B cell (primary cell): ENCODE measurements around the gene AMDHD2. TPM values are rescaled to one million over a fixed set of nuclear protein-coding genes. Genes with fewer than 3 reads are reported as not detected.
A peak's percentile ranks its signal among the peaks of the same experiment; 100 is the strongest.
"Not testable (repeated sequence)": the region's sequence is repeated elsewhere in the genome, so short reads cannot be mapped to it uniquely, and the experiment has no call there.

Experiments used
- ATAC-seq: fragments of 200-7000 bp; cut with Tn5 transposase; one replicate; pipeline ENCODE4 v1.10.0; 2021; ENCODE audit warnings: low read depth, mild to moderate bottlenecking, moderate number of reproducible peaks, moderate library complexity
- CTCF ChIA-PET: fragments of 350-600 bp; sonication (Branson Sonifier 250); formaldehyde crosslinking; loops from one replicate; lab custom pipeline; 2021; ENCODE audit warnings: antibody characterized with exemption, inconsistent platforms; lab: Charles Lee
- POLR2A ChIA-PET: fragments of 350-600 bp; sonication (Branson Sonifier 250); formaldehyde crosslinking; loops from one replicate; lab custom pipeline; 2021; ENCODE audit warnings: antibody characterized with exemption; lab: Charles Lee
- DNase-seq: peaks from one replicate; pipeline ENCODE4 v3.0.0; 2013
- H2AFZ ChIP-seq: 2 replicates; pipeline ENCODE4 v1.6.1; 2012; ENCODE audit warnings: mild to moderate bottlenecking, low read depth, low read length; ENCODE audit not compliant: insufficient read depth, poor library complexity, severe bottlenecking
- H3K27ac ChIP-seq, 2 donors: 1 replicate in 1 of 2; 2 replicates in 1 of 2; pipeline ENCODE4 v1.5.1; 2012 to 2013; ENCODE audit warnings: low read length in 2 of 2, mild to moderate bottlenecking in 2 of 2, moderate library complexity in 1 of 2
- H3K27me3 ChIP-seq, 4 experiments: fragments of 200-600 bp in 1 of 4; sonication (generic) in 1 of 4; replicated peaks in 1 of 4; 1 replicate in 2 of 4; 2 replicates in 2 of 4; pipeline versions ENCODE4 v1.6.1 to v1.7.0; 2013 to 2016; ENCODE audit warnings: low read length in 3 of 4, mild to moderate bottlenecking in 2 of 4, mixed read lengths in 1 of 4, moderate library complexity in 1 of 4; ENCODE audit not compliant: insufficient read depth in 4 of 4, control insufficient read depth in 3 of 4; ENCODE audit errors: control extremely low read depth in 1 of 4
- H3K36me3 ChIP-seq, 2 experiments: replicated peaks in 1 of 2; 1 replicate in 1 of 2; 2 replicates in 1 of 2; pipeline versions ENCODE4 v1.6.1 to v1.7.1; 2013; ENCODE audit warnings: low read length in 1 of 2; ENCODE audit not compliant: insufficient read depth in 2 of 2, control insufficient read depth in 1 of 2; ENCODE audit errors: control extremely low read depth in 1 of 2, extremely low read depth in 1 of 2
- H3K4me1 ChIP-seq, 2 donors: fragments of 200-600 bp in 1 of 2; sonication (generic) in 1 of 2; 1 replicate in 1 of 2; 2 replicates in 1 of 2; pipeline versions ENCODE4 v1.5.1 to v1.6.1; 2013 to 2017; ENCODE audit warnings: low read length in 2 of 2; ENCODE audit not compliant: control insufficient read depth in 2 of 2, insufficient read depth in 2 of 2
- H3K4me2 ChIP-seq: replicated peaks from 2 replicates; pipeline ENCODE3; 2012; ENCODE audit warnings: mild to moderate bottlenecking, low read depth, low read length; ENCODE audit not compliant: poor library complexity, severe bottlenecking
- H3K4me3 ChIP-seq, 5 experiments: fragments of 200-600 bp in 1 of 5; sonication (generic) in 1 of 5; 1 replicate in 3 of 5; 2 replicates in 2 of 5; pipeline versions ENCODE4 v1.5.1 to v1.7.0; 2011 to 2016; ENCODE audit warnings: low read length in 4 of 5, mild to moderate bottlenecking in 4 of 5, low read depth in 2 of 5, control low read depth in 1 of 5, moderate library complexity in 1 of 5; ENCODE audit not compliant: insufficient read depth in 1 of 5; ENCODE audit errors: control extremely low read depth in 1 of 5, extremely low read depth in 1 of 5
- H3K79me2 ChIP-seq: fragments of 200-600 bp; sonication (generic); one replicate; pipeline ENCODE4 v1.6.0; 2016; ENCODE audit warnings: low read length; ENCODE audit not compliant: control insufficient read depth, insufficient read depth
- H3K9ac ChIP-seq: fragments of 200-600 bp; sonication (generic); 2 replicates; pipeline ENCODE4 v1.6.1; 2017; ENCODE audit warnings: mild to moderate bottlenecking, low read length, moderate library complexity
- H3K9me3 ChIP-seq, 3 donors: one replicate each; pipeline versions ENCODE4 v1.6.1 to v1.7.1; 2013; ENCODE audit warnings: low read length in 2 of 3; ENCODE audit not compliant: control insufficient read depth in 2 of 3, insufficient read depth in 1 of 3; ENCODE audit errors: control extremely low read depth in 1 of 3
- H4K20me1 ChIP-seq: 2 replicates; pipeline ENCODE4 v1.6.0; 2012; ENCODE audit warnings: mild to moderate bottlenecking, low read length; ENCODE audit not compliant: insufficient read depth, control insufficient read depth, poor library complexity, severe bottlenecking
- H3K27ac Mint-ChIP-seq: one replicate; pipeline ENCODE4 v1.8.0; 2021; ENCODE audit warnings: mixed read lengths
- H3K27me3 Mint-ChIP-seq: one replicate; pipeline ENCODE4 v1.8.0; 2021; ENCODE audit warnings: mixed read lengths
- H3K4me1 Mint-ChIP-seq: one replicate; pipeline ENCODE4 v1.8.0; 2021; ENCODE audit warnings: mixed read lengths
- H3K4me3 Mint-ChIP-seq: one replicate; pipeline ENCODE4 v1.8.0; 2021; ENCODE audit warnings: mixed read lengths
- H3K9me3 Mint-ChIP-seq: one replicate; pipeline ENCODE4 v1.8.0; 2022; ENCODE audit warnings: mixed read lengths; ENCODE audit not compliant: insufficient read depth
- CTCF ChIP-seq: fragments of 200-600 bp; IDR thresholded peaks from one replicate; pipeline ENCODE4 v1.8.0; 2022; ENCODE audit warnings: antibody characterized with exemption, mild to moderate bottlenecking
- EZH2 ChIP-seq: IDR thresholded peaks from 2 replicates; pipeline ENCODE4 v1.6.1; 2012; ENCODE audit warnings: borderline replicate concordance, low read depth, mild to moderate bottlenecking, moderate library complexity, low read length; ENCODE audit not compliant: insufficient read depth, poor library complexity, severe bottlenecking
- WGBS: methylation state at CpG from one replicate; pipeline ENCODE4 v1.1.5; 2013; ENCODE audit warnings: missing lambda C conversion rate; ENCODE audit not compliant: insufficient coverage; 5-methylcytosine and 5-hydroxymethylcytosine counted together
- intact Hi-C: fragments of 100-400 bp; cut with micrococcal nuclease; formaldehyde crosslinking; loops from one replicate; pipeline ENCODE4 v1.10.0; 2022
- polyA plus RNA-seq: library from polyadenylated mRNA; depleted of rRNA; stranded (reverse); fragments of >200 nt; gene quantifications from 2 replicates; pipeline ENCODE4 v1.2.3, GENCODE V29; 2012
- total RNA-seq, 2 donors: library from RNA; stranded (reverse); fragments of 120-200 nt in 1 of 2; gene quantifications; 1 replicate in 1 of 2; 2 replicates in 1 of 2; pipeline versions ENCODE4 v1.2.3 to v1.2.4, GENCODE V29; 2013 to 2022

The AMDHD2 gene
- total and polyA plus RNA-seq, 2 donors (not counting 1 experiment from before 2014, with no cell fraction given): 133 to 209 TPM

GRCh38 chr16:2532494-2533141, 12.4 kb downstream of the AMDHD2 start:
- DNase-seq: peak; percentile 88
- Histone ChIP-seq H2AFZ (peak overlapping the region; percentile 31), H3K27ac (peak overlapping the region; percentile 96 to 100)

GRCh38 chr16:2533142-2533755, 13.1 kb downstream of the AMDHD2 start:
- H3K9me3 ChIP-seq, H3K9me3 Mint-ChIP-seq, ATAC-seq, DNase-seq, intact Hi-C loops, H3K27me3 Mint-ChIP-seq, H3K27me3 ChIP-seq, H4K20me1 ChIP-seq: not testable (repeated sequence)
- peaks cover 10 to 31% of the 10 kb centered on the region in 2 donors for H3K4me1 ChIP-seq
- H3K36me3 ChIP-seq: peaks cover 0 to 17% of the 10 kb centered on the region in 2 experiments
- H2AFZ ChIP-seq: peak overlapping the region; percentile 31
- ChIA-PET POLR2A (interaction anchor here (0.6 to 3.4 kb wide), 8 partner anchors 12 to 434 kb away, joined by 3 to 66 read pairs (median 8); partner anchors contain the start of genes AMDHD2, ATP6V0C and TRAF7), CTCF (interaction anchor here (0.9 to 2.0 kb wide), 5 partner anchors 11 to 378 kb away, joined by 3 to 11 read pairs (median 6); partner anchors contain the start of genes AMDHD2 and TRAF7)
- peak overlapping the region; percentile 58 to 93 (median 84) for H3K4me3 ChIP-seq
- H3K4me1 Mint-ChIP-seq: peaks cover 23% of the 10 kb centered on the region
- peak overlapping the region; percentile 97 for H3K27ac Mint-ChIP-seq
- H3K79me2 ChIP-seq: peaks cover 22% of the 10 kb centered on the region
- H3K27ac ChIP-seq: peak overlapping the region; percentile 96 to 100
- peak overlapping the region; percentile 81 for H3K9ac ChIP-seq
- WGBS: 48% methylated on average over 6 of the region's 16 CpGs
- peak overlapping the region; percentile 94 for H3K4me3 Mint-ChIP-seq
- peak overlapping the region; percentile 98 for H3K4me2 ChIP-seq

More at GRCh38 chr16:2532494-2533141, 12.4 kb downstream of the AMDHD2 start:
- peak overlapping the region; percentile 97 for H3K27ac Mint-ChIP-seq
- intact Hi-C loops: loop anchor here (1.0 kb wide), 2 partner anchors 12 to 19 kb away; partner anchors contain the start of genes AMDHD2 and ATP6V0C
- peak overlapping the region; percentile 94 for H3K4me3 Mint-ChIP-seq
- Histone ChIP-seq H3K4me1 (peaks cover 10 to 31% of the 10 kb centered on the region in 2 donors), H3K9ac (peak overlapping the region; percentile 81), H3K9me3 (no peaks in the 10 kb centered on the region), H3K79me2 (peaks cover 28% of the 10 kb centered on the region), H4K20me1 (peaks cover 7% of the 10 kb centered on the region), H3K4me2 (peak overlapping the region; percentile 98), H3K4me3 (peak overlapping the region; percentile 58 to 93 (median 84)), H3K27me3 (no peaks in the 10 kb centered on the region), H3K36me3 (peaks cover 0 to 22% of the 10 kb centered on the region in 2 experiments)
- 0% methylated on average over 30 of the region's 37 CpGs for WGBS
- H3K9me3 Mint-ChIP-seq: no peaks in the 10 kb centered on the region
- TF ChIP-seq EZH2: no peak
- TF ChIP-seq CTCF: no peak
- peaks cover 23% of the 10 kb centered on the region for H3K4me1 Mint-ChIP-seq
- peak; percentile 19 for ATAC-seq
- POLR2A ChIA-PET: interaction anchor here (0.7 to 3.4 kb wide), 8 partner anchors 12 to 434 kb away, joined by 3 to 66 read pairs (median 8); partner anchors contain the start of genes AMDHD2, ATP6V0C and TRAF7
- no peaks in the 10 kb centered on the region for H3K27me3 Mint-ChIP-seq
- CTCF ChIA-PET: interaction anchor here (0.9 to 2.0 kb wide), 5 partner anchors 10 to 377 kb away, joined by 3 to 11 read pairs (median 6); partner anchors contain the start of genes AMDHD2 and TRAF7
